ENCODE data around the gene CDKN2D. TPM values are rescaled to one million over a fixed set of nuclear protein-coding genes. Genes with fewer than 3 reads are reported as not detected.

Gene CDKN2D
- total and polyA plus RNA-seq, 10 of the 15 experiments (the other 5 are each of a cell fraction or from before 2014, with no cell fraction given), result 0.53 to 17.2 (median 6.7) TPM

- no peak for TF ChIP-seq REST (IDR thresholded peaks at IDR 0.05; ENCODE audit: low read depth, low read length)
- TF ChIP-seq DPF2 (IDR thresholded peaks at IDR 0.05), result no peak
- no peak for TF ChIP-seq PBX3 (IDR thresholded peaks at IDR 0.05; ENCODE audit: insufficient replicate concordance, low read depth, low read length)
- TF ChIP-seq NKRF (conservative IDR thresholded peaks at IDR 0.05), result no peak
- no peak for TF ChIP-seq RFX5 (IDR thresholded peaks at IDR 0.05; ENCODE audit: low read depth, low read length)
- TF ChIP-seq NFXL1 (IDR thresholded peaks at IDR 0.05; ENCODE audit: borderline replicate concordance), result no peak
Measured at GRCh38 chr19:10553087-10553667, 15.6 kb downstream of the CDKN2D start (continued).

Measured in GM12878 (cell line).